ENCODE data around the gene SAMHD1.
"Not testable (repeated sequence)": the region's sequence is repeated elsewhere in the genome, so short reads cannot be mapped to it uniquely, and the experiment has no call there.

The SAMHD1 gene

GRCh38 chr20:36852187-36852586, 99.3 kb downstream of the SAMHD1 start:
- DNase-seq (ENCODE audit: low spot score), result no peak

GRCh38 chr20:36851490-36851889, 100.0 kb downstream of the SAMHD1 start:
- DNase-seq (ENCODE audit: low spot score), result no peak

- DNase-seq (ENCODE audit: low spot score), result no peak
These were observed 100.7 kb downstream of the SAMHD1 start for GRCh38 chr20:36850759-36851158.

GRCh38 chr20:36849333-36850065, 102.0 kb downstream of the SAMHD1 start:
- no peak for DNase-seq (ENCODE audit: low spot score)

- DNase-seq (ENCODE audit: low spot score), result no peak
These were observed 102.8 kb downstream of the SAMHD1 start for GRCh38 chr20:36848677-36849076.

GRCh38 chr20:36848078-36848660, 103.3 kb downstream of the SAMHD1 start:
- no peak for DNase-seq (ENCODE audit: low spot score)

- no peak for DNase-seq (ENCODE audit: low spot score)
These were observed 103.8 kb downstream of the SAMHD1 start for GRCh38 chr20:36847710-36848040.

GRCh38 chr20:36847009-36847709, 104.3 kb downstream of the SAMHD1 start:
- no peak for DNase-seq (ENCODE audit: low spot score)

GRCh38 chr20:36845288-36845971, 106.1 kb downstream of the SAMHD1 start:
- no peak for DNase-seq (ENCODE audit: low spot score)

GRCh38 chr20:36841030-36841429, 110.5 kb downstream of the SAMHD1 start:
- DNase-seq (ENCODE audit: low spot score), result not testable (repeated sequence)

All from activated CD4-positive, alpha-beta T cell treated with anti-CD3 and anti-CD28 coated beads, Interleukin-2, Interleukin-4, amounts not matched to agents 100 ng/mL and 50 ng/mL, durations not matched to agents 16 hours and 8 hours (primary cell).